ENCODE data around the gene IFITM5. TPM values are rescaled to one million over a fixed set of nuclear protein-coding genes. Genes with fewer than 3 reads are reported as not detected.
A peak's percentile ranks its signal among the peaks of the same experiment; 100 is the strongest.

Gene IFITM5
- total and polyA plus RNA-seq, 2 donors (not counting 1 experiment from before 2014, with no cell fraction given), result not detected

DNA sequence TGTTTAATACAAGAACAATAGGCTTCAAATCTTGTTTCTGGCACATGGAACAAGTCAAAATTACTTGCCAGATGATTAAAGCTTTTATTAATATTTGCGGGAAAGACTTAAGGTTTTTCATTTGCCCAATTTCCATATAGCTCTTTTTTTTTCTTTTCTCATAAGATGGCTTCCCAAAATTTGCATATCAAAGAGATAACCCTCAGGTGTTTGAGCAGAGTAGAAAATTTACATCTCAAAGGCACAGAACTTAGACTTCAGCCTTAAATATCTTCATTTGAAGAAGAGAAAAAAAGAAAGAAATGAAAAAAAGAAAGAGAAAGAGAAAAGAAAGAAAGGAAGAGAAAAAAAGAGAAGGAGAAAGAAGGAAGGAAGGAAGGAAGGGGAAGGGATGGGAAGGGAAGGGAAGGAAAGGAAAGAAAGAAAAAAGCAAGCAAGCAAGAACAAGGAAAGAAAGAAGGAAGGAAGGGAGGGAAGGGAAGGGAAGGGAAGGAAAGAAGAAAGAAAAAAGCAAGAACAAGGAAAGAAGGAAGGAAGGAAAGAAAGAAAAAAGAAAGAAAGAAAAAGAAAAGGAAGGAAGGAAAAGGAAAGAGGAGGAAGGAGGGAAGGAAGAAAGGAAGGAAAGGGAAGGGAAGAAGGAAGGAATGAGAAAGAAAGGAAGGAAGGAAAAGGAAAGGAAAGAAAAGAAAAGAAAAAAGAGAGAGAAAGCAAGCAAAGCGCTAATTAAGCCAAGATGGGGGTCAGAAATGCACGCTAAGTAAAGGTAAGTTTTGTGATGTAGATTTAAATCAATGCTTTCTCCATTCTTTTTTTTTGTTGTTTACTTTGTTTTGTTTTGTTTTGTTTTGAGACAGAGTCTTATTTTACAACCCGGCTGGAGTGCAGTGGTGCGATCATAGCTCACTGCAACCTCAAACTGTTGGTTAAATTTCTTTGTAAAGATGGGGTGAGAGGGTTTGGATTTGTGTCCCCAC is 41.5 kb upstream of the IFITM5 start:
- no peak for ATAC-seq (ENCODE audit: low read depth)
- H3K9me3 ChIP-seq (ENCODE audit: control extremely low read depth in 1 of 3, control insufficient read depth in 2 of 3, insufficient read depth in 1 of 3, low read length in 2 of 3), result peaks cover 0 to 8% (median 0%) of the 10 kb centered on the region in 3 donors
- CTCF ChIA-PET, result interaction anchor here (0.6 to 2.4 kb wide), 5 partner anchors 8 to 90 kb away, joined by 3 to 12 read pairs (median 4); no protein-coding TSS in a partner anchor
- peak overlapping the region; percentile 31 for H3K4me2 ChIP-seq (replicated peaks; ENCODE audit: low read depth, low read length, poor library complexity, severe bottlenecking)
- no peak overlapping the region for H3K9ac ChIP-seq (ENCODE audit: low read length)
- H2AFZ ChIP-seq (ENCODE audit: insufficient read depth, low read depth, low read length, poor library complexity, severe bottlenecking), result peak overlapping the region; percentile 56
- no peak overlapping the region for H3K4me3 ChIP-seq (ENCODE audit: control extremely low read depth in 1 of 5, extremely low read depth in 1 of 5, insufficient read depth in 1 of 5, low read depth in 2 of 5, low read length in 4 of 5)
- H3K36me3 ChIP-seq (replicated peaks in 1 of 2; ENCODE audit: control extremely low read depth in 1 of 2, control insufficient read depth in 1 of 2, extremely low read depth in 1 of 2, insufficient read depth in 2 of 2, low read length in 1 of 2), result no peaks in the 10 kb centered on the region
- no peak for DNase-seq
- peak overlapping the region in 1 of 2 donors; percentile 11 for H3K27ac ChIP-seq (ENCODE audit: low read length in 2 of 2)
- intact Hi-C loops (cut with micrococcal nuclease), result no loop called here
- H3K27ac Mint-ChIP-seq, result peak overlapping the region; percentile 64
- no peaks in the 10 kb centered on the region for H3K9me3 Mint-ChIP-seq (ENCODE audit: insufficient read depth)
- peak overlapping the region; percentile 44 for H3K4me3 Mint-ChIP-seq
- H4K20me1 ChIP-seq (ENCODE audit: control insufficient read depth, insufficient read depth, low read length, poor library complexity, severe bottlenecking), result no peaks in the 10 kb centered on the region
- TF ChIP-seq, protein P1, sequence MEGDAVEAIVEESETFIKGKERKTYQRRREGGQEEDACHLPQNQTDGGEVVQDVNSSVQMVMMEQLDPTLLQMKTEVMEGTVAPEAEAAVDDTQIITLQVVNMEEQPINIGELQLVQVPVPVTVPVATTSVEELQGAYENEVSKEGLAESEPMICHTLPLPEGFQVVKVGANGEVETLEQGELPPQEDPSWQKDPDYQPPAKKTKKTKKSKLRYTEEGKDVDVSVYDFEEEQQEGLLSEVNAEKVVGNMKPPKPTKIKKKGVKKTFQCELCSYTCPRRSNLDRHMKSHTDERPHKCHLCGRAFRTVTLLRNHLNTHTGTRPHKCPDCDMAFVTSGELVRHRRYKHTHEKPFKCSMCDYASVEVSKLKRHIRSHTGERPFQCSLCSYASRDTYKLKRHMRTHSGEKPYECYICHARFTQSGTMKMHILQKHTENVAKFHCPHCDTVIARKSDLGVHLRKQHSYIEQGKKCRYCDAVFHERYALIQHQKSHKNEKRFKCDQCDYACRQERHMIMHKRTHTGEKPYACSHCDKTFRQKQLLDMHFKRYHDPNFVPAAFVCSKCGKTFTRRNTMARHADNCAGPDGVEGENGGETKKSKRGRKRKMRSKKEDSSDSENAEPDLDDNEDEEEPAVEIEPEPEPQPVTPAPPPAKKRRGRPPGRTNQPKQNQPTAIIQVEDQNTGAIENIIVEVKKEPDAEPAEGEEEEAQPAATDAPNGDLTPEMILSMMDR (IDR thresholded peaks at IDR 0.05), result peak; percentile 6
- TF ChIP-seq EZH2 (IDR thresholded peaks at IDR 0.05; ENCODE audit: borderline replicate concordance, insufficient read depth, low read depth, low read length, poor library complexity, severe bottlenecking), result no peak
- 60% methylated on average over 3 of the region's 5 CpGs for WGBS (ENCODE audit: insufficient coverage)
- no peaks in the 10 kb centered on the region for H3K79me2 ChIP-seq (ENCODE audit: control insufficient read depth, insufficient read depth, low read length)
- H3K4me1 ChIP-seq (ENCODE audit: control insufficient read depth in 2 of 2, insufficient read depth in 2 of 2, low read length in 2 of 2), result peaks cover 19 to 24% of the 10 kb centered on the region in 2 donors
- no peaks in the 10 kb centered on the region for H3K27me3 Mint-ChIP-seq
- POLR2A ChIA-PET, result no interaction called here
- peaks cover 25% of the 10 kb centered on the region for H3K4me1 Mint-ChIP-seq
- H3K27me3 ChIP-seq (replicated peaks in 1 of 4; ENCODE audit: control extremely low read depth in 1 of 4, control insufficient read depth in 3 of 4, insufficient read depth in 4 of 4, low read length in 3 of 4), result no peaks in the 10 kb centered on the region

- no peak overlapping the region for H3K27ac Mint-ChIP-seq
- Histone ChIP-seq H3K79me2 (ENCODE audit: control insufficient read depth, insufficient read depth, low read length) (no peaks in the 10 kb centered on the region), H2AFZ (ENCODE audit: insufficient read depth, low read depth, low read length, poor library complexity, severe bottlenecking) (no peak overlapping the region), H3K36me3 (replicated peaks in 1 of 2; ENCODE audit: control extremely low read depth in 1 of 2, control insufficient read depth in 1 of 2, extremely low read depth in 1 of 2, insufficient read depth in 2 of 2, low read length in 1 of 2) (no peaks in the 10 kb centered on the region), H4K20me1 (ENCODE audit: control insufficient read depth, insufficient read depth, low read length, poor library complexity, severe bottlenecking) (no peaks in the 10 kb centered on the region), H3K4me3 (ENCODE audit: control extremely low read depth in 1 of 5, extremely low read depth in 1 of 5, insufficient read depth in 1 of 5, low read depth in 2 of 5, low read length in 4 of 5) (no peak overlapping the region), H3K9ac (ENCODE audit: low read length) (no peak overlapping the region), H3K27me3 (replicated peaks in 1 of 4; ENCODE audit: control extremely low read depth in 1 of 4, control insufficient read depth in 3 of 4, insufficient read depth in 4 of 4, low read length in 3 of 4) (no peaks in the 10 kb centered on the region), H3K4me2 (replicated peaks; ENCODE audit: low read depth, low read length, poor library complexity, severe bottlenecking) (no peak overlapping the region), H3K4me1 (ENCODE audit: control insufficient read depth in 2 of 2, insufficient read depth in 2 of 2, low read length in 2 of 2) (peaks cover 19 to 28% of the 10 kb centered on the region in 2 donors), H3K9me3 (ENCODE audit: control extremely low read depth in 1 of 3, control insufficient read depth in 2 of 3, insufficient read depth in 1 of 3, low read length in 2 of 3) (peaks cover 0 to 8% (median 0%) of the 10 kb centered on the region in 3 donors), H3K27ac (ENCODE audit: low read length in 2 of 2) (no peak overlapping the region)
- TF ChIP-seq, protein P1 (IDR thresholded peaks at IDR 0.05), result no peak
- TF ChIP-seq EZH2 (IDR thresholded peaks at IDR 0.05; ENCODE audit: borderline replicate concordance, insufficient read depth, low read depth, low read length, poor library complexity, severe bottlenecking), result no peak
- DNase-seq (no peak), ATAC-seq (ENCODE audit: low read depth) (no peak)
- POLR2A ChIA-PET, result interaction anchor here (1.1 kb wide), 1 partner anchor 11 kb away, joined by 3 read pairs; no protein-coding TSS in a partner anchor
- intact Hi-C loops (cut with micrococcal nuclease), result no loop called here
- H3K4me1 Mint-ChIP-seq, result peaks cover 28% of the 10 kb centered on the region
- H3K27me3 Mint-ChIP-seq, result no peaks in the 10 kb centered on the region
- no CpG with 5 or more reads among the region's 2 CpGs for WGBS (ENCODE audit: insufficient coverage)
- no peaks in the 10 kb centered on the region for H3K9me3 Mint-ChIP-seq (ENCODE audit: insufficient read depth)
- H3K4me3 Mint-ChIP-seq, result no peak overlapping the region
- CTCF ChIA-PET, result interaction anchor here (0.7 to 2.4 kb wide), 6 partner anchors 9 to 444 kb away, joined by 3 to 12 read pairs (median 4); no protein-coding TSS in a partner anchor
Measured at GRCh38 chr11:339963-340362, 40.6 kb upstream of the IFITM5 start.
